Caki2 (cell line): ENCODE data around the gene RAD21L1. TPM values are rescaled to one million over a fixed set of nuclear protein-coding genes. Genes with fewer than 3 reads are reported as not detected.

Source experiments
- DNase-seq: peaks from one replicate; pipeline ENCODE4 v3.0.0-alpha.2; 2015; ENCODE audit warnings: low read depth
- in situ Hi-C: cut with HindIII; loops from 2 replicates; pipeline ENCODE4 v1.10.0; 2016; ENCODE audit warnings: low sequenced_read_pairs, low pct_unique_long_range_greater_than_20kb, mixed read lengths
- total RNA-seq: library from RNA; depleted of rRNA; stranded (reverse); fragments of >200 nt; shearing (Covaris generic); gene quantifications from 2 replicates; pipeline ENCODE4 v1.2.3, GENCODE V29; 2014; ENCODE audit warnings: low replicate concordance; rRNA removed

The RAD21L1 gene
- 0.57 and 0.67 TPM in 2 replicates for total RNA-seq

- in situ Hi-C loops = no loop called here
- DNase-seq = peak; percentile 63
Observed at GRCh38 chr20:1225783-1226654, at the start of gene RAD21L1. Gene RAD21L1 (plus strand): TSS chr20:1226044. CDS start chr20:1228454, 2,410 bp downstream.

- in situ Hi-C loops = no loop called here
- DNase-seq = peak; percentile 16
Observed at GRCh38 chr20:1177680-1178079, 48.2 kb upstream of the RAD21L1 start.

GRCh38 chr20:1178103-1178502 lies 47.7 kb upstream of the RAD21L1 start:
- in situ Hi-C loops = no loop called here
- no peak for DNase-seq

- no peak for DNase-seq
- in situ Hi-C loops = no loop called here
Observed at GRCh38 chr20:1178623-1179022, 47.2 kb upstream of the RAD21L1 start.

GRCh38 chr20:1180949-1181348 lies 44.9 kb upstream of the RAD21L1 start:
- no peak for DNase-seq
- in situ Hi-C loops = no loop called here

- no peak for DNase-seq
- in situ Hi-C loops = no loop called here
Observed at GRCh38 chr20:1182106-1182505, 43.7 kb upstream of the RAD21L1 start.

GRCh38 chr20:1183153-1183552 lies 42.7 kb upstream of the RAD21L1 start:
- no peak for DNase-seq
- in situ Hi-C loops = no loop called here

GRCh38 chr20:1184260-1184637 lies 41.6 kb upstream of the RAD21L1 start:
- DNase-seq = no peak
- in situ Hi-C loops = no loop called here

- in situ Hi-C loops = no loop called here
- no peak for DNase-seq
Observed at GRCh38 chr20:1184638-1185315, 41.1 kb upstream of the RAD21L1 start, which contains the start of gene TMEM74B. Gene TMEM74B (minus strand): TSS chr20:1184981. CDS start chr20:1183801, 1,180 bp downstream.

- no peak for DNase-seq
- in situ Hi-C loops = no loop called here
Observed at GRCh38 chr20:1185316-1185741, 40.5 kb upstream of the RAD21L1 start.

- peak; percentile 32 for DNase-seq
- in situ Hi-C loops = no loop called here
Observed at GRCh38 chr20:1185790-1186334, 40.0 kb upstream of the RAD21L1 start.

GRCh38 chr20:1186367-1186991 lies 39.4 kb upstream of the RAD21L1 start:
- no peak for DNase-seq
- in situ Hi-C loops = no loop called here

GRCh38 chr20:1187605-1188171 lies 38.2 kb upstream of the RAD21L1 start:
- DNase-seq = no peak
- in situ Hi-C loops = no loop called here

GRCh38 chr20:1188347-1188746 lies 37.5 kb upstream of the RAD21L1 start:
- no peak for DNase-seq
- in situ Hi-C loops = no loop called here

GRCh38 chr20:1189827-1190226 lies 36.0 kb upstream of the RAD21L1 start:
- no peak for DNase-seq
- in situ Hi-C loops = no loop called here

GRCh38 chr20:1190847-1191246 lies 35.0 kb upstream of the RAD21L1 start:
- in situ Hi-C loops = no loop called here
- DNase-seq = no peak

- in situ Hi-C loops = no loop called here
- no peak for DNase-seq
Observed at GRCh38 chr20:1191299-1191698, 34.5 kb upstream of the RAD21L1 start.

GRCh38 chr20:1195226-1195625 lies 30.6 kb upstream of the RAD21L1 start:
- DNase-seq = no peak
- in situ Hi-C loops = no loop called here
